K562 (cell line): ENCODE results near the gene DNASE2. TPM values are rescaled to one million over a fixed set of nuclear protein-coding genes. Genes with fewer than 3 reads are reported as not detected.

Source experiments
- ATF2 ChIP-seq: sonication (generic); formaldehyde crosslinking; IDR thresholded peaks from 2 replicates; pipeline ENCODE4 v1.8.1; 2022; ENCODE audit warnings: missing genetic modification reagents
- CCNT2 ChIP-seq: IDR thresholded peaks from 2 replicates; pipeline ENCODE4 v1.6.1; 2011; ENCODE audit warnings: borderline replicate concordance, low read depth, mild to moderate bottlenecking, moderate library complexity, mixed read lengths, low read length; ENCODE audit not compliant: insufficient read length; ENCODE audit errors: extremely low read depth
- DMBX1 ChIP-seq: fragments of 250-450 bp; sonication (Bioruptor Pico); IDR thresholded peaks from 2 replicates; pipeline ENCODE4 v1.8.0; 2022; ENCODE audit warnings: inconsistent platforms, mild to moderate bottlenecking, moderate library complexity, borderline replicate concordance
- HES1 ChIP-seq: fragments of 450-650 bp; IDR thresholded peaks from 2 replicates; pipeline ENCODE4 v1.6.1; 2016; ENCODE audit warnings: low read depth, mild to moderate bottlenecking, moderate library complexity
- HSF4 ChIP-seq: fragments of 250-450 bp; sonication (Bioruptor Pico); IDR thresholded peaks from 2 replicates; pipeline ENCODE4 v2.1.2; 2022; ENCODE audit warnings: mild to moderate bottlenecking, moderate library complexity, borderline replicate concordance
- SMC3 ChIP-seq: conservative IDR thresholded peaks from 2 replicates; pipeline ENCODE4 v1.6.1; 2011; ENCODE audit warnings: low read depth, low read length, improper control_type of control experiment; ENCODE audit not compliant: insufficient read depth
- STAG1 ChIP-seq: sonication (generic); formaldehyde crosslinking; IDR thresholded peaks from 2 replicates; pipeline ENCODE4 v1.5.0; 2020; ENCODE audit warnings: missing genetic modification reagents, borderline replicate concordance
- ZNF318 ChIP-seq, 2 experiments: fragments of 450-650 bp; IDR thresholded peaks; 2 replicates each; pipeline ENCODE4 v1.6.1; 2016; ENCODE audit warnings: mild to moderate bottlenecking in 2 of 2, borderline replicate concordance in 1 of 2, low read depth in 1 of 2, moderate library complexity in 1 of 2
- polyA plus RNA-seq, 8 experiments: library from polyadenylated mRNA; depleted of rRNA in 4 of 8; stranded (reverse) in 5 of 8; unstranded in 3 of 8; fragments of >200 nt; fragmentation: Nextera tagmentation in 2 of 8; fragmentation: Illumina TruSeq in 1 of 8; extraction: Ambion mirVana in 2 of 8; extraction: Trizol in 1 of 8; gene quantifications; 2 replicates each; pipeline versions ENCODE4 v1.2.1 to v1.2.3, GENCODE V29; 2011 to 2014; ENCODE audit warnings: inconsistent platforms in 1 of 8, missing spikeins in 1 of 8
- total RNA-seq, 7 experiments: library from RNA; depleted of rRNA in 6 of 7; stranded (reverse); fragments of >200 nt in 6 of 7; fragmentation: Illumina TruSeq in 2 of 7; extraction: Trizol in 2 of 7; gene quantifications; 2 replicates each; pipeline versions ENCODE4 v1.2.1 to v1.2.3, GENCODE V29; 2011 to 2021; ENCODE audit warnings: low replicate concordance in 1 of 7

The DNASE2 gene
- total and polyA plus RNA-seq, 9 of the 15 experiments (the other 6 are each of a cell fraction or from before 2014, with no cell fraction given): 4.4 to 27.0 (median 20.2) TPM

GRCh38 chr19:12912571-12912970 lies 31.3 kb upstream of the DNASE2 start (continued):
- TF ChIP-seq ZNF318 (IDR thresholded peaks at IDR 0.05; ENCODE audit: borderline replicate concordance in 1 of 2, low read depth in 1 of 2) (no peak), DMBX1 (CRISPR knock-in tag) (no peak), ATF2 (CRISPR knock-in tag) (no peak), SMC3 (no peak), HES1 (no peak), CCNT2 (no peak), STAG1 (no peak), HSF4 (CRISPR knock-in tag) (no peak)
